ENCODE results near the gene ABCA2.

The ABCA2 gene

DNA sequence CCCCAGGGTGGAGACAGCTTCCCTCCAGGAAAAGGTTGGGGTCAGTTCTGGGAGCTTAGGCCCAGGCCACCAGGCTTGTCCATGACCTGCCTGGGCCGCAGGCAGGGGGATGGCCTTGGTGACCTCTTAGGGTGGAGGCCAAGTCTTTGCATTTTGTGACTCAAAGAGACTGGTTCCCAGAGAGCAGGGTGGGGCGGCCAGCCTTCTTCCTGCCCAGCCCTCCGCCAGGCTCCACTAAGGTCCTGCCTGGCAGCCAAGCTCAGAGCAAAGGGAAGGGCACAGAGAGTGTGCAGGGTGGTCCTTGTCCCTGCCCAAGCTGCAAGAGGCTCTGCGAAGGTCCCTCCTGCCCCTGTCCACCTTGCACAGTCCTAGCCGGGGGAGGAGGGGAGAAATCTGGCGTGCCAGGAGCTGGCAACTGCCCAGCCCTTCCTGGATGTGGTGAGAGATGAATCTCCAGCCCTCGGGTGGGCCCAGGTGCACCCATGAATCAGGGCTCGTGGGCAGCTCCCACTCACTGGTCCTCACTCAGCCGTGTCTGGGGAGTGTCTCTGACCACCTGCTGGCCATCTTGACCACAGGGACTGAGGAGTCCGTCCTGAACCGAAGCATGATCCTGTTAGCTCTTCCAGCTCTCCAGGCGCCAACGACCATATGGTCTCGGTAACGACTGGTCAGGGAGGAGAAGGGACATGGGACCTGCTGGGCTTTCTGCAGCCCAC is 53.1 kb downstream of the ABCA2 start:
- Histone ChIP-seq H2AFZ (ENCODE audit: low read length) (no peak overlapping the region), H3K9ac (ENCODE audit: low read depth, low read length, poor library complexity, severe bottlenecking) (no peak overlapping the region), H3K9me2 (replicated peaks; ENCODE audit: low read depth, low read length) (no peaks in the 10 kb centered on the region), H3K9me3 (ENCODE audit: insufficient read depth, low read depth, low read length) (no peaks in the 10 kb centered on the region), H3K4me3 (ENCODE audit: low read length, poor library complexity, severe bottlenecking) (no peak overlapping the region), H3F3A (ENCODE audit: low read depth) (no peaks in the 10 kb centered on the region), H3K27me3 (ENCODE audit: insufficient read depth, low read length, poor library complexity, severe bottlenecking) (no peaks in the 10 kb centered on the region), H3K36me3 (ENCODE audit: insufficient read depth, low read length) (no peaks in the 10 kb centered on the region), H4K20me1 (ENCODE audit: insufficient read depth, low read length, poor library complexity, severe bottlenecking) (no peaks in the 10 kb centered on the region), H3K4me2 (ENCODE audit: low read depth, low read length, poor library complexity, severe bottlenecking) (no peak overlapping the region), H3K4me1 (ENCODE audit: insufficient read depth, low read length, poor library complexity, severe bottlenecking) (peaks cover 5% of the 10 kb centered on the region), H3K79me2 (ENCODE audit: insufficient read depth, low read length) (no peaks in the 10 kb centered on the region)
- no peak for TF ChIP-seq CTCF (conservative IDR thresholded peaks at IDR 0.05; ENCODE audit: low read length)
- no peak for TF ChIP-seq EZH2phosphoT487 (IDR thresholded peaks at IDR 0.05; ENCODE audit: borderline replicate concordance)

DNA sequence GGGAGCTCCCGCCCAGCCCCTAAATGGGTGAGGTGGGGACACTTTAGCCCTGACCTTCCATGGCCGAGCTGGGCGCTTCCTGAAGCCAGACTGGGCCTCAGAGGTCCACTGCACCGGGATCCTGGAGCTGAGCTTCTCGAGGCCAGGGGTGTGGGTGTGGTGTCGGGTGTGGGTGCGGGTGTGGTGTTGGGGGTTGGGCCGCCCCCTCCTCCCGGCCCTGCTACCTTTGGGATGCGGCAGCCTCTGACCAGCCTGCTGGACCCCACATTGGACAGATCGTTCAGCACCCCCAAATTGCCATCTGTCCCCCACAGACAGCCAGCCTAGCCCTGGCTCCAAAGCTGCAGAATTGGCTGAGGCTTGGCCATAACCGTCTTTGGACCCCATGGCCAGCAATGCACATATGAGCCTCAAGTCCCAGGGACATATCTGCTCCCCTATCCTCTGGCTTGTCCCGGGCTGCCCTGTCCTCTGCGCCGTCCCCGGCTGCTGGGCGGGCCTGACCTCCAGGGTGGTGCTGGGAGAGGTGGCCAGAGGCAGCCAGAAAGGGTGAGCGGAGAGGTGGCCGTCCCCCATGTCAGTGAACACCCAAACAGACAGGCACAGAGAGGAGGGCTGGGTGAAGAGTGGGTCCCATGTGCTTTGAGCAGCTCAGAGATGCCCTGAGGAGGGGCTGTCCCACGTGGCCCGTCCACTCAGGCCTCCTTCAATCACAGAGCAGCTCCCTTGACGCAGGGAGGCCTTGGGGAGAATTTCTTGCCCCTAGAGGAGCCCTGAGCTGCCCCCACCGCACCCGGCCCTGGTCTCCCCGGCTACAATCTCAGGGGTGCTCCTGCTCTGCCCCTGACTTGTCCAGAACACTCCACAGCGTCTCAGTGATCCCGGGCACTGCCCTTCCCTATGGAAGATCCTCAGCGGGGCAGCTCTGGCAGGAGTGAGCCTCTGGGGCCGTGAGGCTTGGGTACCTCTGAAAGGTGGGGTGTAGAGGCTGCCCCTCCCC is 54.1 kb downstream of the ABCA2 start:
- no peaks in the 10 kb centered on the region for H3F3A ChIP-seq (ENCODE audit: low read depth)
- H3K79me2 ChIP-seq (ENCODE audit: insufficient read depth, low read length), result no peaks in the 10 kb centered on the region
- peaks cover 5% of the 10 kb centered on the region for H3K4me1 ChIP-seq (ENCODE audit: insufficient read depth, low read length, poor library complexity, severe bottlenecking)
- no peaks in the 10 kb centered on the region for H4K20me1 ChIP-seq (ENCODE audit: insufficient read depth, low read length, poor library complexity, severe bottlenecking)
- H3K4me2 ChIP-seq (ENCODE audit: low read depth, low read length, poor library complexity, severe bottlenecking), result no peak overlapping the region
- no peak overlapping the region for H3K4me3 ChIP-seq (ENCODE audit: low read length, poor library complexity, severe bottlenecking)
- no peak overlapping the region for H3K9ac ChIP-seq (ENCODE audit: low read depth, low read length, poor library complexity, severe bottlenecking)
- H3K27me3 ChIP-seq (ENCODE audit: insufficient read depth, low read length, poor library complexity, severe bottlenecking), result no peaks in the 10 kb centered on the region
- H3K9me3 ChIP-seq (ENCODE audit: insufficient read depth, low read depth, low read length), result no peaks in the 10 kb centered on the region
- H3K36me3 ChIP-seq (ENCODE audit: insufficient read depth, low read length), result no peaks in the 10 kb centered on the region
- no peak overlapping the region for H2AFZ ChIP-seq (ENCODE audit: low read length)
- TF ChIP-seq CTCF (conservative IDR thresholded peaks at IDR 0.05; ENCODE audit: low read length), result no peak
- TF ChIP-seq EZH2phosphoT487 (IDR thresholded peaks at IDR 0.05; ENCODE audit: borderline replicate concordance), result no peak
- no peaks in the 10 kb centered on the region for H3K9me2 ChIP-seq (replicated peaks; ENCODE audit: low read depth, low read length)

- Histone ChIP-seq H3K36me3 (ENCODE audit: insufficient read depth, low read length) (no peaks in the 10 kb centered on the region), H3K9ac (ENCODE audit: low read depth, low read length, poor library complexity, severe bottlenecking) (no peak overlapping the region), H3K4me2 (ENCODE audit: low read depth, low read length, poor library complexity, severe bottlenecking) (no peak overlapping the region), H3F3A (ENCODE audit: low read depth) (no peaks in the 10 kb centered on the region), H2AFZ (ENCODE audit: low read length) (no peak overlapping the region), H3K9me2 (replicated peaks; ENCODE audit: low read depth, low read length) (no peaks in the 10 kb centered on the region), H3K4me1 (ENCODE audit: insufficient read depth, low read length, poor library complexity, severe bottlenecking) (peaks cover 5% of the 10 kb centered on the region), H3K79me2 (ENCODE audit: insufficient read depth, low read length) (no peaks in the 10 kb centered on the region), H4K20me1 (ENCODE audit: insufficient read depth, low read length, poor library complexity, severe bottlenecking) (no peaks in the 10 kb centered on the region), H3K4me3 (ENCODE audit: low read length, poor library complexity, severe bottlenecking) (no peak overlapping the region), H3K27me3 (ENCODE audit: insufficient read depth, low read length, poor library complexity, severe bottlenecking) (no peaks in the 10 kb centered on the region), H3K9me3 (ENCODE audit: insufficient read depth, low read depth, low read length) (no peaks in the 10 kb centered on the region)
- TF ChIP-seq CTCF (conservative IDR thresholded peaks at IDR 0.05; ENCODE audit: low read length) (no peak), EZH2phosphoT487 (IDR thresholded peaks at IDR 0.05; ENCODE audit: borderline replicate concordance) (no peak)
Observed at GRCh38 chr9:136972743-136973142, 55.3 kb downstream of the ABCA2 start.
